A549 (cell line): ENCODE data around the gene ARHGAP32. TPM values are rescaled to one million over a fixed set of nuclear protein-coding genes. Genes with fewer than 3 reads are reported as not detected.

Experiments
- ATAC-seq, 2 experiments: fragments of 200-7000 bp in 1 of 2; fragments of >200 bp in 1 of 2; cut with Nextera tagmentation in 1 of 2; cut with Tn5 transposase in 1 of 2; 3 replicates each; pipeline versions ENCODE4 v1.8.0 to v1.9.1; 2018 to 2020; ENCODE audit warnings: mild to moderate bottlenecking in 1 of 2, moderate library complexity in 1 of 2
- CTCF ChIA-PET: fragments of 300-600 bp; sonication (Branson Sonifier 250); formaldehyde crosslinking; extraction: SDS; loops from one replicate; lab custom pipeline; 2021; ENCODE audit warnings: antibody characterized with exemption, inconsistent platforms; lab: Yijun Ruan, JAX
- POLR2A ChIA-PET: fragments of 350-600 bp; formaldehyde crosslinking; extraction: SDS; loops from one replicate; lab custom pipeline; 2021; ENCODE audit warnings: antibody characterized with exemption, inconsistent platforms; lab: Yijun Ruan, JAX
- DNase-seq, 2 experiments: peaks; one replicate each; pipeline versions ENCODE4 v3.0.0 to v3.0.0-alpha.2; 2011 to 2016; ENCODE audit warnings: low read depth in 1 of 2, low spot score in 1 of 2
- FAIRE-seq: peaks from 2 replicates; lab custom pipeline; 2011; peaks lifted over from hg19 to GRCh38; lab: Jason Lieb, UNC
- H3K27ac ChIP-seq, 2 experiments: fragments of >200 bp; sonication (Bioruptor Twin); formaldehyde crosslinking; 3 replicates each; pipeline ENCODE4 v1.5.1; 2016 to 2017
- H3K4me1 ChIP-seq: fragments of >200 bp; sonication (Bioruptor Twin); formaldehyde crosslinking; 3 replicates; pipeline ENCODE4 v1.6.1; 2016
- H3K4me2 ChIP-seq: fragments of >200 bp; sonication (Bioruptor Twin); formaldehyde crosslinking; 3 replicates; pipeline ENCODE4 v1.6.1; 2016
- H3K4me3 ChIP-seq: fragments of >200 bp; sonication (Bioruptor Twin); formaldehyde crosslinking; 3 replicates; pipeline ENCODE4 v1.5.1; 2016
- H3K9me3 ChIP-seq: fragments of >200 bp; sonication (Bioruptor Twin); formaldehyde crosslinking; 3 replicates; pipeline ENCODE4 v1.6.1; 2016
- CBX2 ChIP-seq: fragments of 200-600 bp; sonication (generic); IDR thresholded peaks from 2 replicates; pipeline ENCODE4 v1.6.1; 2016; ENCODE audit warnings: low read depth, mild to moderate bottlenecking, borderline replicate concordance
- CEBPB ChIP-seq, 2 experiments: fragments of >200 bp in 1 of 2; sonication (Bioruptor Twin) in 1 of 2; formaldehyde crosslinking in 1 of 2; IDR thresholded peaks; 2 replicates each; pipeline ENCODE4 v1.6.1; 2012 to 2016
- EHF ChIP-seq: fragments of 250-450 bp; sonication (Bioruptor Pico); IDR thresholded peaks from 2 replicates; pipeline ENCODE4 v1.5.0; 2020; ENCODE audit warnings: mild to moderate bottlenecking
- EHMT2 ChIP-seq: fragments of 200-600 bp; sonication (generic); IDR thresholded peaks from 2 replicates; pipeline ENCODE4 v1.6.1; 2016; ENCODE audit warnings: antibody characterized with exemption, low read depth, mild to moderate bottlenecking, moderate library complexity
- HDAC2 ChIP-seq: fragments of 200-600 bp; sonication (generic); IDR thresholded peaks from 2 replicates; pipeline ENCODE4 v1.6.1; 2016
- HEYL ChIP-seq: fragments of 250-450 bp; sonication (Bioruptor Pico); IDR thresholded peaks from 2 replicates; pipeline ENCODE4 v1.8.0; 2021; ENCODE audit warnings: mild to moderate bottlenecking, moderate library complexity
- HOXB13 ChIP-seq: fragments of 250-450 bp; sonication (Bioruptor Pico); IDR thresholded peaks from 2 replicates; pipeline ENCODE4 v1.5.0; 2020; ENCODE audit warnings: low read depth, mild to moderate bottlenecking, moderate library complexity
- HOXB5 ChIP-seq: fragments of 250-450 bp; sonication (Bioruptor Pico); IDR thresholded peaks from 2 replicates; pipeline ENCODE4 v1.5.0; 2020; ENCODE audit warnings: mild to moderate bottlenecking, moderate library complexity
- JUN ChIP-seq, 2 experiments: fragments of >200 bp; sonication (Bioruptor Twin); formaldehyde crosslinking; IDR thresholded peaks; 2 replicates in 1 of 2; 3 replicates in 1 of 2; pipeline ENCODE4 v1.6.1; 2016 to 2017
- KDM5A ChIP-seq: fragments of 200-600 bp; sonication (generic); IDR thresholded peaks from 2 replicates; pipeline ENCODE4 v1.6.1; 2016; ENCODE audit warnings: antibody characterized with exemption, mild to moderate bottlenecking
- MAFK ChIP-seq: fragments of 450-650 bp; IDR thresholded peaks from 2 replicates; pipeline ENCODE4 v1.6.1; 2014; ENCODE audit not compliant: partially characterized antibody
- NFE2L2 ChIP-seq: fragments of 150-350 bp; conservative IDR thresholded peaks from 2 replicates; pipeline ENCODE4 v1.6.1; 2014; ENCODE audit warnings: low read length
- NPAS2 ChIP-seq: fragments of 250-450 bp; sonication (Bioruptor Pico); IDR thresholded peaks from 2 replicates; pipeline ENCODE4 v1.8.0; 2022; ENCODE audit warnings: mild to moderate bottlenecking, moderate library complexity, borderline replicate concordance
- POLR2AphosphoS2 ChIP-seq: conservative IDR thresholded peaks from 2 replicates; pipeline ENCODE4 v1.6.1; 2012; ENCODE audit warnings: low read length, improper control_type of control experiment, inconsistent platforms
- RAD21 ChIP-seq, 2 experiments: fragments of >200 bp in 1 of 2; sonication (Bioruptor Twin) in 1 of 2; formaldehyde crosslinking in 1 of 2; IDR thresholded peaks in 1 of 2; conservative IDR thresholded peaks in 1 of 2; 2 replicates in 1 of 2; 3 replicates in 1 of 2; pipeline ENCODE4 v1.6.1; 2012 to 2018; ENCODE audit warnings: inconsistent platforms in 1 of 2
- RFX5 ChIP-seq: fragments of 450-650 bp; IDR thresholded peaks from 2 replicates; pipeline ENCODE4 v1.7.1; 2014; ENCODE audit warnings: antibody characterized with exemption, mild to moderate bottlenecking, moderate library complexity
- RNF2 ChIP-seq: fragments of 200-600 bp; sonication (generic); IDR thresholded peaks from 2 replicates; pipeline ENCODE4 v1.6.1; 2016; ENCODE audit warnings: low read depth, mild to moderate bottlenecking, antibody characterized with exemption, moderate library complexity, borderline replicate concordance
- SMC3 ChIP-seq: fragments of >200 bp; sonication (Bioruptor Twin); formaldehyde crosslinking; IDR thresholded peaks from 3 replicates; pipeline ENCODE4 v1.6.1; 2018; ENCODE audit warnings: inconsistent platforms
- SREBF2 ChIP-seq: fragments of 450-650 bp; IDR thresholded peaks from 2 replicates; pipeline ENCODE4 v1.6.1; 2014; ENCODE audit warnings: mild to moderate bottlenecking, moderate library complexity
- ZC3H11A ChIP-seq: fragments of 450-650 bp; IDR thresholded peaks from 2 replicates; pipeline ENCODE4 v1.6.1; 2014; ENCODE audit warnings: antibody characterized with exemption, mild to moderate bottlenecking
- ZFP36 ChIP-seq: fragments of 450-650 bp; IDR thresholded peaks from 2 replicates; pipeline ENCODE4 v1.6.1; 2014; ENCODE audit warnings: borderline replicate concordance; ENCODE audit not compliant: partially characterized antibody
- ZSCAN20 ChIP-seq: fragments of 250-450 bp; sonication (Bioruptor Pico); IDR thresholded peaks from 2 replicates; pipeline ENCODE4 v1.8.0; 2022; ENCODE audit warnings: mild to moderate bottlenecking, moderate library complexity
- WGBS: methylation state at CpG from one replicate; pipeline ENCODE4 v1.1.6; 2017; ENCODE audit errors: missing lambda C conversion rate; 5-methylcytosine and 5-hydroxymethylcytosine counted together
- polyA plus RNA-seq, 4 experiments: library from polyadenylated mRNA; depleted of rRNA in 3 of 4; stranded (reverse); fragments of >200 nt; fragmentation: RNase III in 1 of 4; extraction: RNeasy Plus Mini Kit Qiagen cat#74134 plus additional on column Dnase treatment in 1 of 4; gene quantifications; 2 replicates in 3 of 4; 3 replicates in 1 of 4; pipeline ENCODE4 v1.2.3, GENCODE V29; 2011 to 2017
- TF ChIP-seq, protein P1 (sequence below): IDR thresholded peaks from 2 replicates; pipeline ENCODE4 v1.6.1; 2012; ENCODE audit warnings: low read depth, borderline replicate concordance
- TF ChIP-seq, protein P2 (sequence below): fragments of 450-650 bp; IDR thresholded peaks from 2 replicates; pipeline ENCODE4 v1.6.1; 2014; ENCODE audit warnings: antibody characterized with exemption
- TF ChIP-seq, protein P3 (sequence below): IDR thresholded peaks from 2 replicates; pipeline ENCODE4 v1.6.1; 2012
- TF ChIP-seq, protein P4 (sequence below): fragments of >200 bp; sonication (Bioruptor Twin); formaldehyde crosslinking; IDR thresholded peaks from 2 replicates; pipeline ENCODE4 v1.6.1; 2016
- TF ChIP-seq, protein P5 (sequence below): fragments of 250-450 bp; sonication (Bioruptor Pico); IDR thresholded peaks from 2 replicates; pipeline ENCODE4 v1.5.0; 2021; ENCODE audit warnings: mild to moderate bottlenecking, moderate library complexity, borderline replicate concordance
- TF ChIP-seq, protein P6 (sequence below): IDR thresholded peaks from 2 replicates; pipeline ENCODE4 v1.6.1; 2012

ARHGAP32 gene
- polyA plus RNA-seq, 2 of the 4 experiments (the other 2 are of a cell fraction), result 4.4 to 9.0 TPM

DNA sequence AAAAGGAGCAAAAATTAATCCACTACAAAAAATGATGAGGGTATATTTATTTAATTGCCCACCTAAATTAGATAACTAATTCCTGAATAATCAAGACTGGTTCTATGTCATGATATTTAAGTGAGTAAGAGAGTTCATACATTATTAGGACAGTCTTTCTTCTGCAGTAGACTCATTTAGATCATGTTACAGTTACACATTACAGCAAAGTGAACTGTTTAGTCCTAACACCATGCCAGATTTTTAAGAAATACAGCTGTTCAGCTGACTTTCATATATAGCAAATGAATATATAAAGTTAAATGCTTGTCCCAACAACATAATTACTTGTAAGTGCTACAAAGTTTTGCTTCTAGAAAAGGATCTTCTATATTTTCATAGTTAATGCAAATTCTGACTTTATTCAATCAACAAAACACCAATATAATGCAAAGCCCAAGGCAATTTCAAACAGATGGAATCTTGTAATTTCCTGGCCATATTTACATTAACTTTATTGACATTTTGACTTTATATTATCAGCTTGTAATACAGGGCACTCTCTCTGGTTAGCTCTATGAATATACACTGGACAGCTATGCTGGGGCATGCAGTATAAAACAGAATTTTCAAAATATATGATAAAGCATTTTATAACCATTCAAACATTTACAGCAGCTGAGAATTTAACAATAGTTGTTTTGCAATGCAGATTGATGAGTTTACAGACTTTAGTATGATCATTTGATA is 203.7 kb downstream of the ARHGAP32 start:
- ATAC-seq, result no peak
- TF ChIP-seq, protein P1, sequence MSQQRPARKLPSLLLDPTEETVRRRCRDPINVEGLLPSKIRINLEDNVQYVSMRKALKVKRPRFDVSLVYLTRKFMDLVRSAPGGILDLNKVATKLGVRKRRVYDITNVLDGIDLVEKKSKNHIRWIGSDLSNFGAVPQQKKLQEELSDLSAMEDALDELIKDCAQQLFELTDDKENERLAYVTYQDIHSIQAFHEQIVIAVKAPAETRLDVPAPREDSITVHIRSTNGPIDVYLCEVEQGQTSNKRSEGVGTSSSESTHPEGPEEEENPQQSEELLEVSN, result no peak
- TF ChIP-seq EHF (CRISPR knock-in tag) (no peak), NFE2L2 (no peak), HOXB13 (CRISPR knock-in tag) (no peak), RNF2 (no peak), RAD21 (conservative IDR thresholded peaks at IDR 0.05 in 1 of 2, IDR thresholded peaks at IDR 0.05 in 1 of 2) (no peak), HOXB5 (CRISPR knock-in tag) (no peak), ZFP36 (no peak), JUN (IDR thresholded peaks at IDR 0.05) (no peak), CBX2 (no peak), HEYL (no peak), HDAC2 (no peak), KDM5A (no peak), MAFK (no peak), POLR2AphosphoS2 (no peak)
- TF ChIP-seq, protein P2, sequence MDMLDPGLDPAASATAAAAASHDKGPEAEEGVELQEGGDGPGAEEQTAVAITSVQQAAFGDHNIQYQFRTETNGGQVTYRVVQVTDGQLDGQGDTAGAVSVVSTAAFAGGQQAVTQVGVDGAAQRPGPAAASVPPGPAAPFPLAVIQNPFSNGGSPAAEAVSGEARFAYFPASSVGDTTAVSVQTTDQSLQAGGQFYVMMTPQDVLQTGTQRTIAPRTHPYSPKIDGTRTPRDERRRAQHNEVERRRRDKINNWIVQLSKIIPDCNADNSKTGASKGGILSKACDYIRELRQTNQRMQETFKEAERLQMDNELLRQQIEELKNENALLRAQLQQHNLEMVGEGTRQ, result no peak
- TF ChIP-seq, protein P3, sequence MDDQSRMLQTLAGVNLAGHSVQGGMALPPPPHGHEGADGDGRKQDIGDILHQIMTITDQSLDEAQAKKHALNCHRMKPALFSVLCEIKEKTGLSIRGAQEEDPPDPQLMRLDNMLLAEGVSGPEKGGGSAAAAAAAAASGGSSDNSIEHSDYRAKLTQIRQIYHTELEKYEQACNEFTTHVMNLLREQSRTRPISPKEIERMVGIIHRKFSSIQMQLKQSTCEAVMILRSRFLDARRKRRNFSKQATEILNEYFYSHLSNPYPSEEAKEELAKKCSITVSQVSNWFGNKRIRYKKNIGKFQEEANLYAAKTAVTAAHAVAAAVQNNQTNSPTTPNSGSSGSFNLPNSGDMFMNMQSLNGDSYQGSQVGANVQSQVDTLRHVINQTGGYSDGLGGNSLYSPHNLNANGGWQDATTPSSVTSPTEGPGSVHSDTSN, result no peak
- TF ChIP-seq, protein P4, sequence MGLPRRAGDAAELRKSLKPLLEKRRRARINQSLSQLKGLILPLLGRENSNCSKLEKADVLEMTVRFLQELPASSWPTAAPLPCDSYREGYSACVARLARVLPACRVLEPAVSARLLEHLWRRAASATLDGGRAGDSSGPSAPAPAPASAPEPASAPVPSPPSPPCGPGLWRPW, result no peak
- TF ChIP-seq, protein P5, sequence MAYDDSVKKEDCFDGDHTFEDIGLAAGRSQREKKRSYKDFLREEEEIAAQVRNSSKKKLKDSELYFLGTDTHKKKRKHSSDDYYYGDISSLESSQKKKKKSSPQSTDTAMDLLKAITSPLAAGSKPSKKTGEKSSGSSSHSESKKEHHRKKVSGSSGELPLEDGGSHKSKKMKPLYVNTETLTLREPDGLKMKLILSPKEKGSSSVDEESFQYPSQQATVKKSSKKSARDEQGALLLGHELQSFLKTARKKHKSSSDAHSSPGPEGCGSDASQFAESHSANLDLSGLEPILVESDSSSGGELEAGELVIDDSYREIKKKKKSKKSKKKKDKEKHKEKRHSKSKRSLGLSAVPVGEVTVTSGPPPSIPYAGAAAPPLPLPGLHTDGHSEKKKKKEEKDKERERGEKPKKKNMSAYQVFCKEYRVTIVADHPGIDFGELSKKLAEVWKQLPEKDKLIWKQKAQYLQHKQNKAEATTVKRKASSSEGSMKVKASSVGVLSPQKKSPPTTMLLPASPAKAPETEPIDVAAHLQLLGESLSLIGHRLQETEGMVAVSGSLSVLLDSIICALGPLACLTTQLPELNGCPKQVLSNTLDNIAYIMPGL (CRISPR knock-in tag), result no peak
- TF ChIP-seq, protein P6, sequence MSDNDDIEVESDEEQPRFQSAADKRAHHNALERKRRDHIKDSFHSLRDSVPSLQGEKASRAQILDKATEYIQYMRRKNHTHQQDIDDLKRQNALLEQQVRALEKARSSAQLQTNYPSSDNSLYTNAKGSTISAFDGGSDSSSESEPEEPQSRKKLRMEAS, result no peak
- no peak for FAIRE-seq
- no peaks in the 10 kb centered on the region for H3K4me1 ChIP-seq
- DNase-seq, result no peak
- no peak overlapping the region for H3K4me2 ChIP-seq
- H3K9me3 ChIP-seq, result no peaks in the 10 kb centered on the region
- no peak overlapping the region for H3K4me3 ChIP-seq
- ChIA-PET CTCF (no interaction called here), POLR2A (no interaction called here)
- H3K27ac ChIP-seq, result no peak overlapping the region

DNA sequence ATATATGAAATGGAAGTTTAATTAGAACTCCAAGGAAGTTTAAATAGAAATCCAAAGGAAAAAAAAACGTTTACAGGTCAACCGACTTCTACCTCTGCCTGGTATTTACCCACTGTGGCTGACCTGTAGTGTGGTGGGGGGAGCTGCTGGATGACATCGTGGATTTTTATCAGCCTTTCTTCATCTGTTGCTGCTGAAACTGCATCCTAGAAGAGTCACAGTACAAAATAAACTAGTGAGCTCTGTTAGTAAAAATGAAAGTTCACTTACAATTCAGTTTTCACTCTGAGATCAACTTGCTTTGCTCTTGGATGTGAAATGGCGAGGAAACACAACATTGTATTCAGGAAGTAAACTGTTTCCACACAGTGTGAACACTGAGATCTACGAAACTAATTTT is 206.2 kb downstream of the ARHGAP32 start:
- POLR2A ChIA-PET, result no interaction called here
- ATAC-seq (no peak), FAIRE-seq (no peak), DNase-seq (no peak)
- WGBS, result 75% methylated on average over 5 of the region's 5 CpGs
- Histone ChIP-seq H3K27ac (no peak overlapping the region), H3K4me3 (no peak overlapping the region), H3K4me1 (no peaks in the 10 kb centered on the region), H3K9me3 (no peaks in the 10 kb centered on the region), H3K4me2 (no peak overlapping the region)
- CTCF ChIA-PET, result interaction anchor here (1.0 to 1.3 kb wide), 2 partner anchors 29 to 954 kb away, joined by 3 read pairs; no protein-coding TSS in a partner anchor
- no peak for TF ChIP-seq EHF (CRISPR knock-in tag)
- TF ChIP-seq ZC3H11A, result no peak
- TF ChIP-seq RFX5, result no peak
- TF ChIP-seq, protein P5 (CRISPR knock-in tag), result no peak
- no peak for TF ChIP-seq HOXB5 (CRISPR knock-in tag)
- TF ChIP-seq RAD21 (conservative IDR thresholded peaks at IDR 0.05 in 1 of 2, IDR thresholded peaks at IDR 0.05 in 1 of 2), result no peak
- no peak for TF ChIP-seq NPAS2
- TF ChIP-seq CEBPB (IDR thresholded peaks at IDR 0.05), result no peak
- no peak for TF ChIP-seq JUN (IDR thresholded peaks at IDR 0.05)
- no peak for TF ChIP-seq EHMT2
- no peak for TF ChIP-seq SMC3
- TF ChIP-seq HOXB13 (CRISPR knock-in tag), result no peak
- TF ChIP-seq SREBF2, result no peak
- TF ChIP-seq ZSCAN20 (CRISPR knock-in tag), result no peak
